ENCODE measurements around the gene NTN4.

Gene NTN4

GRCh38 chr12:95796982-95797289 lies 6.4 kb upstream of the NTN4 start:
- DNase-seq (ENCODE audit: low spot score) = no peak
- in situ Hi-C loops (cut with MboI; ENCODE audit: low sequenced_read_pairs, unreplicated experiment) = no loop called here

DNA sequence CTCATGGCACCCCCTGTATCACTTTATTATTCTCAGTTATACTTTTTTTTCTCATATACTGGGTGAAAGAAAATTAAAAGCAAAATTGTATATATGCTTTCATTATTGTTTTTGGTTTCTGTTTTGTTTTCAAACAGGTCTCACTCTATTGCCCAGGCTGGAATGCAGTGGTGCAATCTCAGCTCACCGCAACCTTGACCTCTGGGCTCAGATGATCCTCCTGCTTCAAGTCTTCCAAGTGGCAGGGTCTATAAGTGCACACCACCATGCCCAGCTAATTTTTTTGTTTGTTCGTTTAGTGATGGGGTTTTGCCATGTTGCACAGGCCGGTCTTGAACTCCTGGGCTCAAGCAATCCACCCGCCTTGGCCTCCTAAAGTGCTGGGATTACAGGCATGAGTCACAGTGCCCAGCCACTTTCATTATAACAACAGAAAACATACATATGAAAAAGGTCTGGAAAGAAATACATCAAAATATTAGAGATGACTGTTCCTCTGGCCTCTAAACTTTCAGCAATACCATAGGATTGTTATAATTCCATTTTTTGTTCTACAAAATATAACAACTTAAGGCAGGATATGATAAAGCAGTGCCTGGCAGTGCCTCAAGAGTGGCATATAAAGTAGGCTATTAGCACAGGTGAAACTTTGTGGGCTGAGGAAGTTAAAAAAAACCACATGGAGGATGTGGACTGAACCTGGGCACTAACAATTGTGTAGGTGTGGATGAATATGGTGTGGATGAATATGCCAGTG lies 5.8 kb upstream of the NTN4 start:
- in situ Hi-C loops (cut with MboI; ENCODE audit: low sequenced_read_pairs, unreplicated experiment) = no loop called here
- no peak for TF ChIP-seq CTCF (IDR thresholded peaks at IDR 0.05; ENCODE audit: borderline replicate concordance, control extremely low read depth, extremely low read depth, insufficient read depth, missing control alignments)
- no peak for DNase-seq (ENCODE audit: low spot score)

More at GRCh38 chr12:95796982-95797289, 6.4 kb upstream of the NTN4 start:
- no peak for TF ChIP-seq CTCF (IDR thresholded peaks at IDR 0.05; ENCODE audit: borderline replicate concordance, control extremely low read depth, extremely low read depth, insufficient read depth, missing control alignments)

DNA sequence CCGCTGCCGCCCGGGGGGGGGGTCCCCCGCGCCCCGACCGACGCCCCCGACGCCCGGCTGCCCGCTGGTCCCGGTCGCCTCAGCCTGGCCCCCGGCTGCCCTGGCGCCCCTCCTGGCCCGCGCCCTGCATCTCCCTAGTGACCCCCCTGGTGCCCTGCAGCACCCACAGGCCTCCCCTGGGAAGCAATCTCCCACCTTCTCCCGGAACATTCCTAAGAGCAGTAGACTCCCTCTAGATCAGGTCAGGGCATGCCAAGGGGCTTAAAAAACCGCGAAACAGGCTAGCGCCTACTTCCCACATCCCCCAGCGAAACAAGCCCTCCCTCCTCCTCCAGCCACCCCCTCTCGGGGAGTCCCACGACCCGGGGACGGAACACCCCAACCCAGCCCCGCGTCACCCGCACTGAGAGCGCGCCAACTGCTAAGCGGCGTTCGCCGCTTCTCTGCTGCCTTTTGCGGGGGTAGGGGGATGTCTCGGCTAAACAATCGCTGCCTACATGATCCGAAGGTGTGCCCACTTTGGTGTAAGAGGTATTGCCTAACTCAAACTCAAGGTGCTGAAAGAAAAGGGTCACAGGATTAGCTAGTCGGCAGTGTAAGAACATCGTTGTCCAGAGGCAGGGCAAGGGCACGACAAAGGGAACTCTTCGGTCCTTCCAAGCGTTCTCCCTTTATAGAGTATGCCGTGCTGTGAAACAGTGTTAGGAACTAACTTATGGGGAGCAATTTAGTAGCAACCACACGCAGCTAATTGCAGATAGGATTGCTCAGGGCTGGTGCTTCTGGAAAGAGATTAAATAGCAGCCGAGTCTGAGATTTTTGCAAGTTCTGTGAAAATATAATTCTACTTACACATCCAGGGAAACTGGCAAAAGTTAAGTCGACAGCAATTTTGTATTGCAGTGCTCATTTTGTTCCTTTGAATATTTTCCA lies 619 bp upstream of the NTN4 start:
- no peak for TF ChIP-seq CTCF (IDR thresholded peaks at IDR 0.05; ENCODE audit: borderline replicate concordance, control extremely low read depth, extremely low read depth, insufficient read depth, missing control alignments)
- peak; percentile 39 for DNase-seq (ENCODE audit: low spot score)
- in situ Hi-C loops (cut with MboI; ENCODE audit: low sequenced_read_pairs, unreplicated experiment) = no loop called here

DNA sequence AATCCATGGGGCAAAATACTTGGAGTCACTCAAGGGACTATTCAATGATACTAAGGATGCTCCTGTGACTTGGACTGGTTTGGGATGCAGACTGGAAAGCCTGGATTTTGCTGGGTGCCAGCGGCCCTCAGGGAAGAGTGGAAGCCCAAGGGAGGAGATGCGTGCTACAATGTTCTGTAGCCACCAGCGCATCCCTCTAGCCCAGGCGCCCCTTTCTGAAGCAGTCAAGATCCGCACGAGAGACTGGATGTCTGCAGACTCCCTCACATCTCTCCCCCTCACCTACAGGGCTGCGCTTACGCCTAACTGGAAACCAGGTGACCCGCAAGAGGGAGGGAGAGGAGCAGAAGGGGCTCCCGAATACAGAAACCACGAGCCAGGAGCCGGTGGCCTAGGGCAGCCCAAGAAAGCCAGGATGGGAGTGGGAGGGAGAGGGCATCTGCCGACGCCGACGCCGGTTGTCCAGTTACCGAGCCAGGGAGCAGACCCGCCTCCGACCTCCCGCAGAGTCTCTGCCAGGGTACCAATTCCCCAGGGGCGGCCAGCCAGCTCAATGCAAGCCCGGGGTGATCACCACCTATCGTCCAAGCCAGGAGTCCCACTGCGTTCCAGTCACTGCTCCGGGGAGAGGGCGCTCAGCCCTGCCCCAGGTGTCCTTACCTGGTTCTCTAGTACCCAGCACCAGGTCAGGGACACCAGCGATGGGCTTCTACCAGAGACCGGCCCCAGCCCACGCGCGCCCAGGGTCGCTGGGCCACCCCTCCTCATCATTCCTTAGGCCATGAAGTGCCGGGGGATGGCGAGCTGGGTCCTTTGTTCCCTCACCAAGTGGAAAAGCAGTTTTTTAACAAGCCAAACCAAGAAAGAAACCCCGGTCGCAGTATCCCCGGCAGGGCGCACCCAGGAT lies 1.2 kb downstream of the NTN4 start:
- DNase-seq (ENCODE audit: low spot score) = peak; percentile 32
- TF ChIP-seq CTCF (IDR thresholded peaks at IDR 0.05; ENCODE audit: borderline replicate concordance, control extremely low read depth, extremely low read depth, insufficient read depth, missing control alignments) = no peak
- in situ Hi-C loops (cut with MboI; ENCODE audit: low sequenced_read_pairs, unreplicated experiment) = no loop called here

GRCh38 chr12:95788637-95789036 lies 1.9 kb downstream of the NTN4 start:
- TF ChIP-seq CTCF (IDR thresholded peaks at IDR 0.05; ENCODE audit: borderline replicate concordance, control extremely low read depth, extremely low read depth, insufficient read depth, missing control alignments) = no peak
- in situ Hi-C loops (cut with MboI; ENCODE audit: low sequenced_read_pairs, unreplicated experiment) = no loop called here
- no peak for DNase-seq (ENCODE audit: low spot score)

- no peak for TF ChIP-seq CTCF (IDR thresholded peaks at IDR 0.05; ENCODE audit: borderline replicate concordance, control extremely low read depth, extremely low read depth, insufficient read depth, missing control alignments)
- no peak for DNase-seq (ENCODE audit: low spot score)
- in situ Hi-C loops (cut with MboI; ENCODE audit: low sequenced_read_pairs, unreplicated experiment) = no loop called here
Measured at GRCh38 chr12:95787274-95787818, 3.2 kb downstream of the NTN4 start.

Measured in GM13976 (cell line).